Measurements from ENCODE around the gene ESR1.
"Not testable (repeated sequence)": the region's sequence is repeated elsewhere in the genome, so short reads cannot be mapped to it uniquely, and the experiment has no call there.

ESR1 gene

DNA sequence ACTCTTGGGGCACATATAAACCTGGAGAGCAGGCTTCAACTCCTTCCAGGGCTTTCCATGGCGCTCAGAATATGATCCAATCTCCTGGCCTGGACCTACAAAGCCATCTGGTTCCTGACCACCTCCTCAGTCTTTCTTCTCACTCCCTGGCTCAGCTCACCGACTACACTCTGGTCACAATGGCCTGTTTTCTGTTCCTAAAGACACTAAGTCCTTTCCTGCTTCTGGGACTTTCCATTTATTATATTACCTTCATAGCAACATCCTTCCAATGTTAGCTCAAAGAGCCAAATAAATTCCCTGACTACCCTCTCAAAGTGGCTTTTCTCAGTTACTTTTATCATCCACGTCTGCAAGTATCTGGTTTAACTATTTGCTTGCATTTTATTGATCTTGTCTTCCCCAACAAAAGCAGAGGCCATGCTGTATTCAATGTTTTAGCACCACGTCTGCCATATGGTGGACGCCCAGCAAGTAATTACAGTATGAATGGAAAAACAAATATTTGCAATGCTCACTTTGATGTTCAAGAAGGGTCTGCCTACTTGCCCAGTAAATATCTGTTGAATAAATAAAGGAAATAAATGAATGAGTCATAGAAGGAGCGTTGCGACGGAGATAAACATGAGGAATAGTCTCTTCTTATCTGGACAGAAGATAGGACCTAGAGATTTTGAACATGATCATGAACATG, 328.4 kb downstream of the ESR1 start:
- DNase-seq: no peak
- in situ Hi-C loops (cut with HindIII; ENCODE audit: low pct_ligation_motif_present, low pct_unique_long_range_greater_than_20kb, low sequenced_read_pairs): no loop called here

DNA sequence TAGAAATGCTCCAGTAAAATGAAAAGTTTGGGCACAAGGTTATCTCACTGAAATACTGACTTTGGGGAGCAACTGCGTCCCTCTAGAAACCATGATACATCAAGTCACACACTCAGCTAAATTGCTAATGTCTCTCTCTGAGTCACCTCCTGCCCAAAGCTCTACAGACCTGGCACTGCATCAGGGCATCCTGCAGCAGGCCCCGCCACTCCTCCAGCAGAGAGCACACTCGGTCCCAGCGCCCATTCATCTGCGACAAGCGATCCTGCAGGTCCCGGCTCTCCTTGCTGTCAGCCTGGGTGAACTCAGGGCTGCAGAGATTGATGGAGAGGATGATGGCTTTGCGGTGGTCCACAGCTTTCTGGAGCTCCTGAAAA, 329.0 kb downstream of the ESR1 start:
- DNase-seq: no peak
- in situ Hi-C loops (cut with HindIII; ENCODE audit: low pct_ligation_motif_present, low pct_unique_long_range_greater_than_20kb, low sequenced_read_pairs): no loop called here

GRCh38 chr6:152138344-152138743, 330.9 kb downstream of the ESR1 start:
- in situ Hi-C loops (cut with HindIII; ENCODE audit: low pct_ligation_motif_present, low pct_unique_long_range_greater_than_20kb, low sequenced_read_pairs); DNase-seq: not testable (repeated sequence)

DNA sequence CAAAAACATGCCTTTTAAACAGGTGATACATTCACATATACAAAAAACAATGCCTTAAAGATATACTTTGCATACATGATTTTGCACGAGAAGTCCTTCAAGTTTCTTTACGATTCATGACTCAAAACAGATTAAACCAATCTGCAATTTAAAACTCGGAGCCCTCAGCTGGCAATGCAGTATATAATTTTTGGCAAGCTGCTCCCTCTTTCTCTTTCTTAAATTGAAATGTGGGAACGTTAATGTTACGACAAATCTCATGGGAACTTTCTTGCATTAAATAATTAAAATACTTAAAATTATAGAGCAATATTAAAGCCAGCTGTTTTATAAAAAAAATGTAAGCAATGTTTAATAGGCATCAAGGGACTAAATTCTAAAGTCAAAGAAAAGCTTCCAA, 334.6 kb downstream of the ESR1 start:
- no peak for DNase-seq
- in situ Hi-C loops (cut with HindIII; ENCODE audit: low pct_ligation_motif_present, low pct_unique_long_range_greater_than_20kb, low sequenced_read_pairs): no loop called here

GRCh38 chr6:152143359-152143758, 335.9 kb downstream of the ESR1 start:
- no peak for DNase-seq
- in situ Hi-C loops (cut with HindIII; ENCODE audit: low pct_ligation_motif_present, low pct_unique_long_range_greater_than_20kb, low sequenced_read_pairs): no loop called here

DNA sequence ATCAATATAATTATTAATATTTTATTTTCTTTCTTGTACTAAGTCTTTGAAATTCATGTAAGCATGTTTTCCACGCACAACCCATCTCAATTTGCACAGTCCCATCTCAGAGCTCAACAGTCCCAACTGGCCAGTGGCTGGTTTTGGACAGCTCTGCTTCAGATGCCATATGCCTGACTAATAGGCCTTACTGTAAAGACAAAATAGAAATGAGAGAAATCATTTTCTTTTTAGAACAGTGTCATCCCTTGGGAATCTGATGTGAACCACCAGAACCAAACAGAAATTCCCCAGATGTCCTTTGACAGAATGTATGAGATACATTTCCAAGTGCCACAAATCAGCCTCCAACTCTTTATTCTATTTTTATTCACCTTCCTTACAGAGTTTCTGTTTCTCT, 338.9 kb downstream of the ESR1 start:
- DNase-seq: peak; percentile 14
- in situ Hi-C loops (cut with HindIII; ENCODE audit: low pct_ligation_motif_present, low pct_unique_long_range_greater_than_20kb, low sequenced_read_pairs): no loop called here

GRCh38 chr6:152147269-152147668, 339.8 kb downstream of the ESR1 start:
- in situ Hi-C loops (cut with HindIII; ENCODE audit: low pct_ligation_motif_present, low pct_unique_long_range_greater_than_20kb, low sequenced_read_pairs): no loop called here
- no peak for DNase-seq

GRCh38 chr6:152148412-152148811, 340.9 kb downstream of the ESR1 start:
- in situ Hi-C loops (cut with HindIII; ENCODE audit: low pct_ligation_motif_present, low pct_unique_long_range_greater_than_20kb, low sequenced_read_pairs): no loop called here
- no peak for DNase-seq

DNA sequence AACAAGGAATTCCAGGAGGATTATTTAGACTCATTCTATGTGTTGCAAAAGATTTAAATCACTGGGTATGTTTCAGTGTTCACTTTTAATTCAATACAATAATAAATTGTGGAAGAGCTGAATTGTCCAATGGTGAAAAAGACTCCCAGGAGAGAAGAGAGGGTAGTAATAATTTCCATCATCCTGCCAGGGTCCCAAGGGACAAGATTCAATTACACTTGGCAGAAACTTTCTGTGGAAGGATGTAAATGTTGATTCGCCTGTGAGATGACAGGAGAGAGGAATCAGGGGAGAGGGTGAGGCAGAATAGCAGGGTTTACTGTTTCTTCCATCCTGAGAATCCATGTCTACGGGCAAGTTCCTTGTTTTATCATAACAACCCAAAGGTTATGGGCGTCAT, 342.7 kb downstream of the ESR1 start:
- in situ Hi-C loops (cut with HindIII; ENCODE audit: low pct_ligation_motif_present, low pct_unique_long_range_greater_than_20kb, low sequenced_read_pairs): no loop called here
- no peak for DNase-seq

DNA sequence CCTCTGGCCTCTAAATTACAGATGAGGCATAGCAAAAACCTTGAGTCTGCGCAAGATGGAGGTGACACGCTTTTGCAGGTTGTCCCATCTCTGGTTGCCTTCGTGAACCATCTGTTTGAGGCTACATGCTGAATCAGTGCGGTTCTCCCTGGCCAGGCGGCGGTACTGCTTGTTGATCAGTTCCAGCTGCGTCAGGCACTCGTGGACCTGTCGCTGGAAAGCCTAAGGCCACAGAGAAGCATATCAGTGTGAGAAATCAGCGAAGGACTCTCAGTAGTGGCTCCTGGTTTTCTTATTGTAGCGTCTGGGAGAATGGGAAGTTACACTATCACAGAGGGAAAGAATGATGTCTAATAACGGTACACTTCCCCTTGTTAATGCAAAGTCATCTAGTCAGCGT, 344.4 kb downstream of the ESR1 start:
- in situ Hi-C loops (cut with HindIII; ENCODE audit: low pct_ligation_motif_present, low pct_unique_long_range_greater_than_20kb, low sequenced_read_pairs): no loop called here
- DNase-seq: no peak

DNA sequence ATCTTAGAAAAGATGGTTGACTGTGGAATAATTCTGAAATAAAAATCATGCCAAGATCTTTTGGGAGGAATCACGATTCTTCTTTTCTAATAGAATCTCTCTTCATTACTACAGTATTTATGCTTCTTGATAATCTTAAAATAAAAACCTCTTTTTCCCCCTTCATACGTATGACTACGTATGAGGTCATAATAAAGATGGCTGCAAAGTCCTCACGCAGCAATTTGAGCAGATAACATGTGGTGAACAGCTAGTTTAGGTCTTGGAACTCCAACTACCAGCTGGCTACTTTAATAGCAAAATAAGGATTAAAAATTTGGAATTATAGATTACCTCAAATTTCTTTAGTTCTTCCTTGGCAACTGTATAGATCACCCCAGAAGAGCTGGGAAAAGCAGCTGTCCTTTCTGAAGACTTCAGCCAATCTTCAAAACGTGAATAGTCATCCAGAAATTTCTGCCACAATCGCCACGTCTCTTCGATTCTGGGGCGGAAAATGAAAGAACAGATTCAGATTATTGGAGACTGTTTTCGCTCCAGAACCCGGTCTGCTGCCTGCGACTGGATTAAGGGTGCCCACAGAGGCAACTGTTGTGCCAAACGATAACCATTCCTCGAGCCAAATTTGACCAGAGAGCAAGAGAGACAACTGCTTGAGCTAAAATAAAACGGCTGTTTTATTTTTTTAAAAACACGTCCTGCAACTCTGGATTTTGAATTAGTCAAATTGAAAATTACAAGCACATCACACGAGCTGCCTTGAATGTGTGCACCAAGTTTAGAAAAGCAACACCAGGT, 347.3 kb downstream of the ESR1 start:
- DNase-seq: no peak
- in situ Hi-C loops (cut with HindIII; ENCODE audit: low pct_ligation_motif_present, low pct_unique_long_range_greater_than_20kb, low sequenced_read_pairs): no loop called here

DNA sequence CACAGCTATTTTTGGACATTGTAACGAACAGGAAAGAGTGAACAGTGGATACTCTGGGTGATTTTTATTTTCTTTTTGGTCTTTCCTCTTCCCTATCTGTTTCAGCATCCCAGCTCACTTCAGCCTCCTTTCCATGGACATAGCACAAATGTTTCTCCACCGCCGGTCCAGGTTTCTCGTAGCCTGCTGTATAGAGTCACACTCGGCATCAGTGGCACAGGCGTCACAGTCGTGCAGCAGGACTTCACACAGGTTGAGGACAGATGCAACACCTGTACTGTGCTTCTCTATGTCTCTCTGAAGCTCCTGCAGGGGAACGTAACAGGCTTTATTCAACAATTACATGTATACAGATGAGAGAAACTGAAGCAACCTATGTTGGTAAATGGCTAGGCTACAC, 348.3 kb downstream of the ESR1 start:
- in situ Hi-C loops (cut with HindIII; ENCODE audit: low pct_ligation_motif_present, low pct_unique_long_range_greater_than_20kb, low sequenced_read_pairs): no loop called here
- DNase-seq: no peak

DNA sequence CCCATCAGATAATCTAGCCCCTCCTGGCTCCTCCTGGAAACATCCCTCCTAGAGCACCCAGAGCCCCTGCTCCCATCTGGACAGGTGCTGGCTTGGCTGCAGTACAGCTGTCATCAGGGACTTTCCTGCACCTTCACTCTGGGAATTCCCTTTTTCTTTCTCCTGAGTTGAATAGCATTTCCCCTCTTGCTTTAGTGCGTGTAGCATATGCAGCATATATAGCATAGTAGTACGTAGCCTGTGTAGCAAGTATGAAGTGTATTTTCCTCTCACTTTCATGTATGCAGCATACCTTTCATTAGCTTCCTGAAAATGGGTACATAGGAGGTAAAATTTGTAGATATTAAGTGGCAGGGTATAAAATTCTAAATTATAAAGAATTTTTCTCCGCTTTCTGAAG, 352.9 kb downstream of the ESR1 start:
- DNase-seq: no peak
- in situ Hi-C loops (cut with HindIII; ENCODE audit: low pct_ligation_motif_present, low pct_unique_long_range_greater_than_20kb, low sequenced_read_pairs): no loop called here

GRCh38 chr6:152161501-152161900, 354.0 kb downstream of the ESR1 start:
- no peak for DNase-seq
- in situ Hi-C loops (cut with HindIII; ENCODE audit: low pct_ligation_motif_present, low pct_unique_long_range_greater_than_20kb, low sequenced_read_pairs): no loop called here

DNA sequence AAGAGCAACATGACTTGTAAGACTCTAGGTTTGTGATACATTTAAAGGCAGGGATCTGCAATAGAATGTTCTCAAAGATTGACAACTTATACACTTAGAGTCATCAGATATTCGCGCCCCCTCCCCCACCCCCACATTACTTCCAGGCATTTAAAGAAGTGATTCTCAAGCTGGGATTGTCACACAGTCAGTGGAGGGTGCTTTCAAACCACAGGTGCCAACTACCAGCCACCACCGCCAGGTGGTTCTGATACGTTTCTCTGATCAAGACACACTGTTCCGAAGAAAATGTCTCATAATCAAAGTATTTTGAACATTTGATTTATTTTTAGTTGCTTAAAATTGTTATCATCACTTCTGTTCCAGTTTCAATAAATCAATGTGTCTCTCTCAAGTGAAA, 357.5 kb downstream of the ESR1 start:
- no peak for DNase-seq

GRCh38 chr6:152166497-152166896, 359.0 kb downstream of the ESR1 start:
- in situ Hi-C loops (cut with HindIII; ENCODE audit: low pct_ligation_motif_present, low pct_unique_long_range_greater_than_20kb, low sequenced_read_pairs): no loop called here
- no peak for DNase-seq

More for the DNA sequence above, 357.5 kb downstream of the ESR1 start:
- in situ Hi-C loops (cut with HindIII; ENCODE audit: low pct_ligation_motif_present, low pct_unique_long_range_greater_than_20kb, low sequenced_read_pairs): no loop called here

DNA sequence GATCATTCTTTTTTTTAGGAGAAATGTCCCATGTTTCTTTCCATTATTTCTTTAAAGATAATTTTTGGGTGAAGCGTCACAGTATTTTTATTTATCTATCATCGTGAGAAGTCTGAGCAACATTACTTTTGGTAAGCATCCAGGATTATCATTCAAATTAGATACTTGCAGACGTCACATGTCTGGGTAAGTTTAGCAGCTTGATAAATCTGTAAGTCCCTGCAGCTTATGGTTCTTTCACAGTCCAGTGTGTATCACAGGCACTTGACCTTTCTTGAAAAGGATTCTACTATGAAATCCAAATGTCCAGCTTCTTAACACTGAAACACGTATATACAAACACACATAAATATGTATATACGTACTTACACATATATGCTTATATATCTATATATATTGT, 359.4 kb downstream of the ESR1 start:
- DNase-seq: no peak
- in situ Hi-C loops (cut with HindIII; ENCODE audit: low pct_ligation_motif_present, low pct_unique_long_range_greater_than_20kb, low sequenced_read_pairs): no loop called here

GRCh38 chr6:152167641-152168603, 360.4 kb downstream of the ESR1 start:
- DNase-seq: no peak
- in situ Hi-C loops (cut with HindIII; ENCODE audit: low pct_ligation_motif_present, low pct_unique_long_range_greater_than_20kb, low sequenced_read_pairs): no loop called here

DNA sequence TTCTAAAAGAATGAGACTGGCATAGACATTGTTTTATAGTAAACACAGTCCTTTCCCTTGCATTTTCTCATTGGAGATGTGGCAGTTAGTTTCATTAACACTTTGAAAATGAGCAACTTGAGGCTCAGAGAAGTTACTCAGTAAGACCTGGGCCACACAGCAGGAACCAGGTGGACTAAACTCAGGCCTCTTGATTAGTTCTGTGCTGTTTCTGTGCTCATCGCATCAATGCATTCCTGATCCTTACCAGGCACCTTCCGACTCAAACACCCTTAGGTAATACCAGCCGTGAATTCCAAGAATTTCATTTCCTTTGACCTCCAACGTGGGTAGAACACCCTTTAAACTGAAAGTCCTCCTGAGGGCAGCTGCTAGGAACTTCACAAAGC, 362.8 kb downstream of the ESR1 start:
- in situ Hi-C loops (cut with HindIII; ENCODE audit: low pct_ligation_motif_present, low pct_unique_long_range_greater_than_20kb, low sequenced_read_pairs): no loop called here
- DNase-seq: no peak
